Omental fat pad (tissue), 4 donors: ENCODE results near the gene LCN6. TPM values are rescaled to one million over a fixed set of nuclear protein-coding genes. Genes with fewer than 3 reads are reported as not detected.

Source experiments
- ATAC-seq: fragments of 150-250 bp; one replicate; pipeline ENCODE4 v1.9.1; 2016; ENCODE audit warnings: mild to moderate bottlenecking, moderate library complexity; ENCODE audit not compliant: low FRiP score
- DNase-seq: peaks from one replicate; pipeline ENCODE4 v3.0.0-alpha.2; 2019; ENCODE audit warnings: low spot score
- total RNA-seq, 4 donors: library from RNA; depleted of rRNA; stranded (reverse); fragments of >200 nt; gene quantifications; one replicate each; pipeline ENCODE4 v1.1.0, GENCODE V29; 2016
- TF ChIP-seq, protein P1 (sequence below), 3 donors: fragments of 450-650 bp; IDR thresholded peaks; one replicate each; pipeline ENCODE4 v1.5.1; 2016 to 2017; ENCODE audit warnings: antibody characterized with exemption in 3 of 3, mild to moderate bottlenecking in 3 of 3, moderate library complexity in 2 of 3

The LCN6 gene
- total RNA-seq, 4 donors from 2014 or later, result 5.0 to 24.1 (median 9.0) TPM

DNA sequence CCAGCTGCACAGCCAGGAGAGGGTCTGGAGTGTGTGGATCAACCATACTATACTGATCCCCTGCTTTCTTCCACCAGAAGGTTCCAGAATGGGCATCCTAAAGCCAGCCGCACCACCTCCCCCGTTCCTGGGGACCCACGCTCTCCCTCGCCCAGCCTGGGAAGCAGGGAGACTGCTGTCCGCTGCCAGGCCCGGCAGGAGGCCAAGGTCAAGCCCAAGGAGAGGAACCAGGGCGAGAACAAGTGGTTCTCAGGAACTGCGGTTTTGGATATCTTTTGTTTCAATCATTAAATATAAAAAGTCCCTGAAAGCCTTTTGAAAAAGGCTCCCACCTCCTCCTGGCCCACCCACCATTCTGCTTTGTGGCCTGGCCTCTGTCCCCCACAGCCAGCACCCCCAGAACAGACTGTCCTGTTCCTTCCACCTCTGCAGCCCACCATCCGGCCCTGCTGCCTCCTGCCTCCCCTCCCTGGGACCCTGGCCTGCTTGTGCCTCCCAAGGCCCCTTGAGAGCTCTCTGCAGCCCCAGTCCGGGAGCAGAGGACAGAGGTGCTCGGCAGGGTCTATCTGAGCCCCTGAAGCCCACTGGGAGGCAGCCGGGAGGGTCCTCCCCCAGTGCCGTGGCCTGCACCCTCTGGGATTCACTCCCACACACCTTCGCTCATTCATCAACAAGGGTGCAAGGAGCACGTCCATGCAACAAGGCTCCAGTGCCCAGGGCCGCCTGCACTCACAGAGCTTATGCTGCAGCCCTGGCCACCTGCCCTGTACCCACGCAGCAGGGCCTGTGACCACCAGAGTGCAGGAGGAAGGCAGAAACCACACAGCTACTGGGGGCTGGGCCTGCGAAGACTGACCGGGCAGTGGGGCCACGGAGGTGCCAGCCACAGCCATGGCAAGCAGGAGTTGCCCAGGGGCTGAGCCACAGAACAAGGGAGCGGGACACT is 614 bp upstream of the LCN6 start:
- ATAC-seq, result no peak
- TF ChIP-seq, protein P1, sequence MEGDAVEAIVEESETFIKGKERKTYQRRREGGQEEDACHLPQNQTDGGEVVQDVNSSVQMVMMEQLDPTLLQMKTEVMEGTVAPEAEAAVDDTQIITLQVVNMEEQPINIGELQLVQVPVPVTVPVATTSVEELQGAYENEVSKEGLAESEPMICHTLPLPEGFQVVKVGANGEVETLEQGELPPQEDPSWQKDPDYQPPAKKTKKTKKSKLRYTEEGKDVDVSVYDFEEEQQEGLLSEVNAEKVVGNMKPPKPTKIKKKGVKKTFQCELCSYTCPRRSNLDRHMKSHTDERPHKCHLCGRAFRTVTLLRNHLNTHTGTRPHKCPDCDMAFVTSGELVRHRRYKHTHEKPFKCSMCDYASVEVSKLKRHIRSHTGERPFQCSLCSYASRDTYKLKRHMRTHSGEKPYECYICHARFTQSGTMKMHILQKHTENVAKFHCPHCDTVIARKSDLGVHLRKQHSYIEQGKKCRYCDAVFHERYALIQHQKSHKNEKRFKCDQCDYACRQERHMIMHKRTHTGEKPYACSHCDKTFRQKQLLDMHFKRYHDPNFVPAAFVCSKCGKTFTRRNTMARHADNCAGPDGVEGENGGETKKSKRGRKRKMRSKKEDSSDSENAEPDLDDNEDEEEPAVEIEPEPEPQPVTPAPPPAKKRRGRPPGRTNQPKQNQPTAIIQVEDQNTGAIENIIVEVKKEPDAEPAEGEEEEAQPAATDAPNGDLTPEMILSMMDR (IDR thresholded peaks at IDR 0.05), result no peak
- DNase-seq, result no peak

DNA sequence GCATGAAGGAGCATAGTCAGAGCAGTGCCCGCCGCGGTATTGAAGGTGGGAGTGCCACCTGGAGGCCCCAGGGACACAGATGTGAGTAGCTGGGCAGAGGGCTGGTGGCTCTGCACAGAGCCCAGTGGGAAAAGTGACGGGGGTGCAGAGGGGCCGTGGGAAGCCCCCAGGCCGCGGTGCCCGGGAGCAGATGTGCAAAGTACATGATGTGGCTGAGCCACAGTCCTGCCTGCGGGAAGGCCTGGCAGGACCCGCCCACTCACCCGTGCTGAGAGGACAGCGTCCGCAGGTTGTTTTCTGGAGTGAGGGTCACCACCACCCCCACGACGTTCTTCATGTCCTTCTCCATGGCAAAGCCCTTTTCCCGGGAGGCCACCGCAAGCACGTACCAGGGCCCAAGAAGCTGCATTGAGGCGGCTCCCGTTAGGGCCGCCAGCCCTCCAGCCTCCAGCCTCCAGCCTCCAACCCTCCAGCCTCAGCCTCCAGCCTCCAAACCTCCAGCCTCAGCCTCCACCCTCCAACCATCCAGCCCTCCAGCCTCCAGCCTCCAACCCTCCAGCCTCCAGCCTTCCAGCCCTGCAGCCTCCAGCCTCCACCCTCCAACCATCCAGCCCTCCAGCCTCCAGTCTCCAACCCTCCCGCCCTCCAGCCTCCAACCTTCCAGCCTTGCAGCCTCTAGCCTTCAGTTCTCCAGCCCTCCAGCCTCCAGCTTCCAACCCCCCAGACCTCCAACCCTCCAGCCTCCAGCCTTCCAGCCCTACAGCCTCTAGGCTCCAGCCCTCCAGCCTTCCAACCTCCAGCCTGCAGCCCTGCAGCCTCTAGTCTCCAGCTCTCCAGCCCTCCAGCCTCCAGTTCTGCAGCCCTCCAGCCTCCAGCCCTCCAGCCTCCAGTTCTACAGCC is 914 bp downstream of the LCN6 start:
- DNase-seq (no peak), ATAC-seq (no peak)
- TF ChIP-seq, protein P1 (IDR thresholded peaks at IDR 0.05), result no peak

DNA sequence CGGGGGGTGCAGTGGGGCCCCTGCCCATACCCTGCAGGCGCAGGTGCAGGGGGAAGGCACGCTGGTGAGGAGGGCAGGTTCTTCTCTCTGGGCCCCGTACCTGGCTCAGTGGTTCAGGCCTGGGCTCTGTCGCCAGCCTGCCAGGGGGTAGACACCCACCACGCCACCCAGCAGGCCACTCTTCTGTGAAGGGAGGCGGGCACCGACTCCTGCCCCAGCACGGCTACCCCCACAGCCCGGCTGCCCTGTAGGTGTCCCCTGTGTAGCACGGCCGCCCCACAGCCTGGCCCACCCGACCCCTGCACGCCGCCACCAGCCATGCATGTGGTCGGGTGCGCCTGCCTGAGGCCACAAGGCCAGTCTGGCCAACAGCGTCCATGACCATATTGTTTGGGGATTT is 1.7 kb downstream of the LCN6 start:
- ATAC-seq, result no peak
- TF ChIP-seq, protein P1 (IDR thresholded peaks at IDR 0.05), result no peak
- no peak for DNase-seq

DNA sequence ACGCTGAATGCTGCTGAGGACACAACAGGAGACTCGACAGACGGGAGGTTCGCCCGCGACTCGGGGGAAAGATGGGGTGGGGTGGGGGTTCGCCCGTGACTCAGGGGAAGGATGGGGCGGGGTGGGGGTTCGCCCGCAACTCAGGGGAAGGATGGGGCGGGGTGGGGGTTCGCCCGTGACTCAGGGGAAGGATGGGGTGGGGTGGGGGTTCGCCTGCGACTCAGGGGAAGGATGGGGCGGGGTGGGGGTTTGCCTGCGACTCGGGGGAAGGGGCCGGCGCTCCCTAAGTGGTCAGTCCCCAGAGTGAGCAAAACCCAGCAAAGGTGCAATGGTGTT is 2.2 kb downstream of the LCN6 start:
- no peak for DNase-seq
- TF ChIP-seq, protein P1 (IDR thresholded peaks at IDR 0.05), result no peak
- no peak for ATAC-seq

DNA sequence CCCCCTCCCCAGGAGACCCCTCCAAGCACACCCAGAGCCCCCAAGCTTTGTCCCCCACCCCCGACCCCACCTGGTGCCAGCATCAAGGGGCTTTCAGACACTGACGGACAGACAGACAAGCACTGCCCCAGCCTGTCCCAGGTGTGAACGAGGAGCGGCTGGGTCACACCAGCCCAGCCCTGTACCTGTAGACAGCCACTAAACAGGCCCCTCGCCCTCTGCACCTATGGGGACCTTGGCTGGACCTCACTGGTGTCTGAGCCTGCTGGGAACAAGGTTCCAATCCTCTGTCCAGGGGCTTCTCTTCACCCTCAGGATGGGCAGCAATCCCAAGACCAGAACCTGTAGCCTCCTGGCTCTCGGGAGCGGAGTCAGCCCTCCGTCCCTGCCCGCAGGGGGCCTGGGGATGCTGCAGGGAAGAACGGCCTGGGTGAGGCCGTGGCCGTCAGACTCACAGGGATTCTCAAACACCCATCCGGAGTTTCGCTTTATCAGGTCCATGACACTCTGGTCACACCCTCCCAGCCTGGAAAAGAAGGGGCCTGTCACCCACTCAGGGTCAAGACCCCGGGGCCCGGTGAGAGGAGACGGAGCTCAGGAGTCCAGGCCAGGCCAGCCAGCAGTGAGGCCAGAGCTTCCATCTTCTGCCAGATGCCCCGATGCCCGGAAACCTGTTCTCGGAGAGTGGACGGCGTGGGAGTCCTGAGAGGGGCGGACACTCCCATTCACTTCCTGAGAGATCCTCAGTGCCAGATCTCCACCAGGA is 2.8 kb downstream of the LCN6 start:
- DNase-seq (no peak), ATAC-seq (no peak)
- TF ChIP-seq, protein P1 (IDR thresholded peaks at IDR 0.05), result no peak

DNA sequence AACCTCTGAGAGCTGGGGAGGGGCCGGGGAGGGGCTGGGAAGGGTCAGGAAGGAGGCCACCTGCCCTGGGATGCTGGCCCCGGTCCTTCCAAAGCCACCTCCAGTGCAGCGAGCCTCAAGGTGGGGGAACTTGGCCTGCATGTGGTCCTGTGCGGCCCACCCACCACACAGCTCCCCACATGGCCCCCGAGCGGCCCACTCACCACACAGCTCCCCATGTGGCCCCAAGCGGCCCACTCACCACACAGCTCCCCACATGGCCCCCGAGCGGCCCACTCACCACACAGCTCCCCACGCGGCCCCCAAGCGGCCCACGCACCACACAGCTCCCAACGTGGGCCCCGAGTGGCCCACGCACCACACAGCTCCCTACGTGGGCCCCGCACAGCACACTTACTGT is 3.6 kb downstream of the LCN6 start:
- no peak for DNase-seq

More for the DNA sequence above, 3.6 kb downstream of the LCN6 start:
- no peak for ATAC-seq
- TF ChIP-seq, protein P1 (IDR thresholded peaks at IDR 0.05), result no peak
